PC-9 (cell line): ENCODE results near the gene RNASEL. TPM values are rescaled to one million over a fixed set of nuclear protein-coding genes. Genes with fewer than 3 reads are reported as not detected.

Experiments used
- BruUV-seq: library from RNA; stranded (reverse); fragments of 400-500 nt; replicated peaks from 2 replicates; lab custom pipeline; 2021; lab: Mats Ljungman, UMichigan
- CTCF ChIA-PET: fragments of 300-600 bp; sonication (Branson Sonifier 250); formaldehyde crosslinking; loops from one replicate; lab custom pipeline; 2022; ENCODE audit warnings: antibody characterized with exemption; lab: Charles Lee
- POLR2A ChIA-PET: fragments of 300-600 bp; sonication (Branson Sonifier 250); formaldehyde crosslinking; loops from one replicate; lab custom pipeline; 2022; ENCODE audit warnings: antibody characterized with exemption; ENCODE audit not compliant: unreplicated experiment; lab: Charles Lee
- DNase-seq, 2 experiments: peaks; one replicate each; pipeline versions ENCODE4 v3.0.0 to v3.0.0-alpha.2; 2015 to 2022; ENCODE audit warnings: mixed read lengths in 1 of 2
- H2AFZ ChIP-seq: fragments of 200-600 bp; sonication (generic); 2 replicates; pipeline ENCODE4 v1.8.1; 2017; ENCODE audit warnings: antibody characterized with exemption
- H3F3A ChIP-seq: fragments of 200-600 bp; sonication (generic); 2 replicates; pipeline ENCODE4 v1.8.1; 2017; ENCODE audit warnings: antibody characterized with exemption, mild to moderate bottlenecking, low read depth; ENCODE audit not compliant: insufficient read depth
- H3K27ac ChIP-seq: fragments of 200-600 bp; sonication (generic); 2 replicates; pipeline ENCODE4 v1.6.1; 2016; ENCODE audit warnings: mixed run types
- H3K27me3 ChIP-seq: fragments of 200-600 bp; sonication (generic); 2 replicates; pipeline ENCODE4 v1.6.1; 2016; ENCODE audit warnings: low read depth, mixed run types; ENCODE audit not compliant: insufficient read depth
- H3K36me3 ChIP-seq: fragments of 200-600 bp; sonication (generic); 2 replicates; pipeline ENCODE4 v1.6.1; 2016; ENCODE audit warnings: low read depth, mixed run types
- H3K4me1 ChIP-seq: fragments of 200-600 bp; sonication (generic); replicated peaks from 2 replicates; pipeline ENCODE4 v1.6.1; 2016; ENCODE audit warnings: mixed run types; ENCODE audit not compliant: insufficient read depth
- H3K4me2 ChIP-seq: fragments of 200-600 bp; sonication (generic); 2 replicates; pipeline ENCODE4 v1.6.1; 2017; ENCODE audit warnings: mixed run types
- H3K4me3 ChIP-seq: fragments of 200-600 bp; sonication (generic); 2 replicates; pipeline ENCODE4 v1.6.1; 2016; ENCODE audit warnings: mixed run types
- H3K79me2 ChIP-seq: fragments of 200-600 bp; sonication (generic); 2 replicates; pipeline ENCODE4 v1.6.1; 2017; ENCODE audit warnings: low read depth, mixed run types
- H3K9me2 ChIP-seq: fragments of 200-600 bp; sonication (generic); 2 replicates; pipeline ENCODE4 v1.8.1; 2017; ENCODE audit warnings: mild to moderate bottlenecking; ENCODE audit not compliant: insufficient read depth
- H3K9me3 ChIP-seq: fragments of 200-600 bp; sonication (generic); 2 replicates; pipeline ENCODE4 v1.8.1; 2016; ENCODE audit warnings: low read depth; ENCODE audit not compliant: insufficient read depth
- H4K20me1 ChIP-seq: fragments of 200-600 bp; sonication (generic); 2 replicates; pipeline ENCODE4 v1.8.1; 2017; ENCODE audit not compliant: insufficient read depth
- CTCF ChIP-seq: fragments of 200-600 bp; sonication (generic); conservative IDR thresholded peaks from 2 replicates; pipeline ENCODE4 v1.6.1; 2017; ENCODE audit warnings: mixed run types, antibody characterized with exemption, mild to moderate bottlenecking, moderate library complexity
- EZH2 ChIP-seq: fragments of 200-600 bp; sonication (generic); IDR thresholded peaks from 2 replicates; pipeline ENCODE4 v1.8.0; 2017; ENCODE audit warnings: antibody characterized with exemption, low read depth
- intact Hi-C: fragments of 100-400 bp; cut with micrococcal nuclease; formaldehyde crosslinking; loops from one replicate; pipeline ENCODE4 v1.10.0; 2022; ENCODE audit not compliant: unreplicated experiment
- total RNA-seq: library from RNA; stranded (reverse); gene quantifications from 2 replicates; pipeline ENCODE4 v1.2.3, GENCODE V29; 2021

Gene RNASEL
- total RNA-seq, 1 experiment from 2014 or later = 6.3 TPM

DNA sequence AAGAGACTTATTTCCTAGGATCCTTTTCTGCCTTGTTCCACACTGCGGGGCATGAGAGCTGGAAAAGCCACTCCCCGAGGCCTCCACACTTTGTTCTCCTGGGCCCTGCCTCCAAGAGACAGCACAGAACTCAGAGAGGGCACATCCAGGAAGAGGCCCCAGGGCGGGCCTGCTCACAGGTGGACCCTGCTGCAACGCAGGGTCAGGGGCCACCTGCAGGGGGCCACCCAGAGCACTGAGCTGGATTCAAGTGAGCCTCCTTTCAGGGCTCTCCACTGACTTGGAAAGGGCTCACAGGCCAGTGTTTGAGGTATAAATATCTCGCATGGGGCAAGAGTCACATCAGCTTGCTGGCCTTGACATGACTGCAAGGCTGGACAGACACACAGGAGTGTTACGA, 10.3 kb upstream of the RNASEL start:
- CTCF ChIA-PET = no interaction called here
- Histone ChIP-seq H4K20me1 (no peaks in the 10 kb centered on the region), H3K4me2 (no peak overlapping the region), H3K36me3 (no peaks in the 10 kb centered on the region), H3K9me2 (no peaks in the 10 kb centered on the region), H3K79me2 (no peaks in the 10 kb centered on the region), H3K9me3 (no peaks in the 10 kb centered on the region), H3K4me3 (no peak overlapping the region), H3F3A (no peaks in the 10 kb centered on the region), H3K27ac (no peak overlapping the region), H3K4me1 (peaks cover 15% of the 10 kb centered on the region), H3K27me3 (no peaks in the 10 kb centered on the region), H2AFZ (no peak overlapping the region)
- no TSS peak for BruUV-seq
- intact Hi-C loops = no loop called here
- TF ChIP-seq CTCF (peak; percentile 49; the same call in 1 of the 2 replicates), EZH2 (no peak)
- POLR2A ChIA-PET = no interaction called here
- no peak for DNase-seq

DNA sequence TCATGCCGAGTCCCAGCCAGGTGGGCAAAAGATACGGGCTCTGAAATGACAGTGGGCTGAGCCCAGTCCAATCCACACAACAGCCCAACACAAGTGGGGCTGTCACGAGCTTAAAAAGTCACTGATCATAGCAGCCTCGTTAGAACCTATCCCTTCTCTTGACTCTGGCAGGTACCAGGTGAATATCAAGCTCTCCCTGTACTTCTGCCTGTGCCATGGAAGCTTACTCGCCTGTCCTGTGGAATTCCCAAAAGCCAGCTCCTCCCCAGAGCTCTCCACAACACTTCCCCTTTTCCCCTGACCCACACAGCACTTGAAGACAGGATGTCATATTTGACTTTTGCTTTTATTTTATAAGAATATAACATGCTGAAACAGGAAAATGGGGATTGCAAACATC, 9.2 kb upstream of the RNASEL start:
- ChIA-PET POLR2A (no interaction called here), CTCF (no interaction called here)
- no peaks in the 10 kb centered on the region for H4K20me1 ChIP-seq
- H3K27me3 ChIP-seq = no peaks in the 10 kb centered on the region
- TF ChIP-seq CTCF (no peak), EZH2 (no peak)
- no peaks in the 10 kb centered on the region for H3F3A ChIP-seq
- peaks cover 7% of the 10 kb centered on the region for H3K4me1 ChIP-seq
- no peak overlapping the region for H3K4me2 ChIP-seq
- no peak overlapping the region for H3K4me3 ChIP-seq
- no TSS peak for BruUV-seq
- no peak overlapping the region for H2AFZ ChIP-seq
- H3K9me2 ChIP-seq = no peaks in the 10 kb centered on the region
- H3K36me3 ChIP-seq = no peaks in the 10 kb centered on the region
- intact Hi-C loops = no loop called here
- H3K9me3 ChIP-seq = no peaks in the 10 kb centered on the region
- no peaks in the 10 kb centered on the region for H3K79me2 ChIP-seq
- no peak for DNase-seq
- H3K27ac ChIP-seq = no peak overlapping the region

DNA sequence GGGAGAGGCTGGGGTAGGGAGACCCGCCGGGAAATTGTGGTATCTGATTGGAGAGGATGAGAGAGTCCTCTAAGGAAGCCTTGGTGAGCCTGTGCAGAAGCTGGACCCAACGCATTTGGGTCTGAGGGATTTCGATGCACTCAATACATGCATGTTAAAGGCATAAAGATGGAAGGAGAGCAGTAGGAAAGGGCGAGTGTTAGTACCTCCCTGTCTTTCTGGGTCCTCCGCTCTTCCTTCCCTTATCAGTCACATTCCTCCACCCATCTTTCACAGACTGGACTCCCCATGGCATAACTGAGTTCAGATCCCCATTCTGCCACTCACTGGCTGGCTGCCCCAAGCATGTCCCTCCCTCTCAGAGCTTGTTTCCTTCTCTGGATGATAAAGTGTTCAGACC, 7.9 kb upstream of the RNASEL start:
- Histone ChIP-seq H3K9me3 (no peaks in the 10 kb centered on the region), H3K9me2 (no peaks in the 10 kb centered on the region), H2AFZ (no peak overlapping the region), H3K27me3 (no peaks in the 10 kb centered on the region), H3F3A (no peaks in the 10 kb centered on the region), H3K4me3 (no peak overlapping the region), H3K27ac (no peak overlapping the region), H3K4me1 (no peaks in the 10 kb centered on the region), H3K79me2 (no peaks in the 10 kb centered on the region), H3K4me2 (no peak overlapping the region), H4K20me1 (no peaks in the 10 kb centered on the region), H3K36me3 (no peaks in the 10 kb centered on the region)
- no peak for TF ChIP-seq CTCF
- no peak for TF ChIP-seq EZH2
- no peak for DNase-seq
- CTCF ChIA-PET = no interaction called here
- BruUV-seq = no TSS peak
- POLR2A ChIA-PET = interaction anchor here (0.6 kb wide), 1 partner anchor 459 kb away, joined by 3 read pairs; no protein-coding TSS in a partner anchor
- intact Hi-C loops = no loop called here
